Measurements from ENCODE around the gene RMDN3. TPM values are rescaled to one million over a fixed set of nuclear protein-coding genes. Genes with fewer than 3 reads are reported as not detected.
A peak's percentile ranks its signal among the peaks of the same experiment; 100 is the strongest.

RMDN3 gene
- total and polyA plus RNA-seq, 2 of the 13 experiments (the other 11 are each of a cell fraction or from before 2014, with no cell fraction given): 16.8 to 19.5 TPM

DNA sequence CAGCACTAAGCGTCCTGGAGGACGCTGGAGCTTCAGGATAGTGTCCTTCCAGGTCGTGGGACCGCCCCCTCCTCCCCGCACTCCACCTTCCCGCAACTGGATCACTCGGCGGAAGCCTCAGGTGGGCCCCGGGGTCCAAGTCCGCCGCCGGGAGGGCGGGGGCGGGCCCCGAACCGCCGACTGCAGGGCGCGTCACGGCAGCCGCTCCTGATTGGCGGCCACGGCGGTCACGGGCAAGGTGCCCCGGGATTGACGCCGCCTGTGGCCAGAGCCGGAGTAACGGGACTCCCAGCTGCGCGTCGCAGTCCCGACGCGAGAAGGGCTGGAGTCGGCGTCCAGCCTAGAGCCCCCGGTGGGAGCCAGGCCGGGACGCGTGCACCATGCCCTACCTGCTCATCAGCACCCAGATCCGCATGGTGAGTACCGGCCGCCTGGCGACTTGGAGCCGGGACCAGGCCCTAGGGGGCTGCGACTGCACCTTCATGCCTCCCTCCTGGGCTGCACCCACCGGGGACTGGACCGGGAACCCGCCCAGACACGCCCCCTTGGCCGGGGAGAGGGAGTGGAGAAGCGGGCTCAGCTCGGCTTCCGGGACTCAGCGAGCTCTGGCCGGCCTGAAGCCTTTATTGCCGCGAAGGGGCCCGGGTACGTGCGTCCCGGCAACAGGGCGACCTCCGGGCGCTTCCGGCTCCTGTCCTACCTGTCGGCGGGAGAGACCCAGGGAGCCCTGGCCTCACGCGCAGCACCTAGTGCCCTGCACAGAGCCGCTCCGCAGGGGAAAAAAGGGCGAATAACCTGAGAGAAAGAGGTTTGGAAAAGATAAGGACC, 9.0 kb upstream of the RMDN3 start, which contains the start of gene GCHFR (continued):
- TF ChIP-seq, protein P1, sequence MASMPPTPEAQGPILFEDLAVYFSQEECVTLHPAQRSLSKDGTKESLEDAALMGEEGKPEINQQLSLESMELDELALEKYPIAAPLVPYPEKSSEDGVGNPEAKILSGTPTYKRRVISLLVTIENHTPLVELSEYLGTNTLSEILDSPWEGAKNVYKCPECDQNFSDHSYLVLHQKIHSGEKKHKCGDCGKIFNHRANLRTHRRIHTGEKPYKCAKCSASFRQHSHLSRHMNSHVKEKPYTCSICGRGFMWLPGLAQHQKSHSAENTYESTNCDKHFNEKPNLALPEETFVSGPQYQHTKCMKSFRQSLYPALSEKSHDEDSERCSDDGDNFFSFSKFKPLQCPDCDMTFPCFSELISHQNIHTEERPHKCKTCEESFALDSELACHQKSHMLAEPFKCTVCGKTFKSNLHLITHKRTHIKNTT (CRISPR knock-in tag; IDR thresholded peaks at IDR 0.05): no peak
- TF ChIP-seq ZNF639 (CRISPR knock-in tag; conservative IDR thresholded peaks at IDR 0.05): peak; percentile 92
- TF ChIP-seq ZNF567 (CRISPR knock-in tag; IDR thresholded peaks at IDR 0.05; ENCODE audit: borderline replicate concordance): peak; percentile 53
- TF ChIP-seq TP53 (CRISPR knock-in tag; conservative IDR thresholded peaks at IDR 0.05): 0 out of 2 replicates have a peak, but pooled peaks have one; percentile 4
- no peak for TF ChIP-seq AHDC1 (CRISPR knock-in tag; IDR thresholded peaks at IDR 0.05; ENCODE audit: borderline replicate concordance)
- TF ChIP-seq PPARG (CRISPR knock-in tag; conservative IDR thresholded peaks at IDR 0.05): no peak
- TF ChIP-seq ZNF674 (CRISPR knock-in tag; IDR thresholded peaks at IDR 0.05; ENCODE audit: low read depth): no peak
- TF ChIP-seq ZNF496 (CRISPR knock-in tag; IDR thresholded peaks at IDR 0.05; ENCODE audit: insufficient replicate concordance): no peak
- TF ChIP-seq SRSF1 (optimal IDR thresholded peaks at IDR 0.05; ENCODE audit: low read depth, low read length): peak; percentile 73
- TF ChIP-seq DMAP1 (CRISPR knock-in tag; IDR thresholded peaks at IDR 0.05): peak; percentile 67
- no peak for TF ChIP-seq ZFP82 (CRISPR knock-in tag; IDR thresholded peaks at IDR 0.05; ENCODE audit: borderline replicate concordance)
- TF ChIP-seq CEBPB (IDR thresholded peaks at IDR 0.05; ENCODE audit: borderline replicate concordance, low read depth, low read length): no peak
- 0 out of 2 replicates have a peak, but pooled peaks have one; percentile 22 for TF ChIP-seq ATF2 (CRISPR knock-in tag; IDR thresholded peaks at IDR 0.05)
- TF ChIP-seq ZFP36L2 (CRISPR knock-in tag; IDR thresholded peaks at IDR 0.05): no peak
- TF ChIP-seq ZNF251 (CRISPR knock-in tag; IDR thresholded peaks at IDR 0.05): peak; percentile 35; the same call in 1 of the 2 replicates
- TF ChIP-seq KDM2A (CRISPR knock-in tag; IDR thresholded peaks at IDR 0.05; ENCODE audit: borderline replicate concordance, low read depth): peak; percentile 95; the same call in 1 of the 2 replicates
- TF ChIP-seq THYN1 (CRISPR knock-in tag; IDR thresholded peaks at IDR 0.05; ENCODE audit: borderline replicate concordance, low read depth): no peak
- TF ChIP-seq SNAI1 (CRISPR knock-in tag; IDR thresholded peaks at IDR 0.05; ENCODE audit: borderline replicate concordance): peak; percentile 21
- no peak for TF ChIP-seq CREM (IDR thresholded peaks at IDR 0.05)
- TF ChIP-seq CREM (CRISPR knock-in tag; IDR thresholded peaks at IDR 0.05): no peak

Data from HepG2 (cell line).